Tibial nerve (tissue), 3 donors: Measurements from ENCODE around the gene ADAMTS4.

Experiments used
- POLR2A ChIP-seq, 2 donors: fragments of 450-650 bp; IDR thresholded peaks; one replicate each; pipeline ENCODE4 v1.6.1; 2017; ENCODE audit warnings: antibody characterized with exemption in 2 of 2, mild to moderate bottlenecking in 2 of 2, moderate library complexity in 2 of 2
- TF ChIP-seq, protein P1 (sequence below), 5 experiments: fragments of 200-600 bp in 3 of 5; fragments of 450-650 bp in 2 of 5; sonication (generic) in 3 of 5; IDR thresholded peaks; one replicate each; pipeline ENCODE4 v1.5.1; 2016 to 2019; ENCODE audit warnings: antibody characterized with exemption in 5 of 5, mild to moderate bottlenecking in 3 of 5, moderate library complexity in 2 of 5

DNA sequence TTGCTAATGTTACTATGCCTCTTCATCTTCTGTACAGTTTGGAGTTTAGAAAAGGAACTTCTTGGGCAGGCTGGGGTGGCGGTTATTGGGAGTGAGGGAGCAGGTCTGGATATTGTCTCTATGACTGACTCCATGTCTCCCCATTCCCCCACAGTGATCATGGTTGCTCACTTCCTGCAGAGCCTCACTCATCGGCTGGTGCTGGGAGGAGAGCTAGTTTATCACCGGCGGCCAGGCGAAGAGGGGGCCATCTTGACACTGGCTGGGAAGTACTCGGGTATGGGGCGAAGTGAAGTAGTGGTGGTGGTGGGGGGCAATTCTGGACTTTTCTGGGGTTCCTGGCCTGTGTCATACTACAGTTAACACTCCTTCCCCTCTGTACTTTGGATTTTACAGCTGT, 29.2 kb upstream of the ADAMTS4 start:
- TF ChIP-seq, protein P1, sequence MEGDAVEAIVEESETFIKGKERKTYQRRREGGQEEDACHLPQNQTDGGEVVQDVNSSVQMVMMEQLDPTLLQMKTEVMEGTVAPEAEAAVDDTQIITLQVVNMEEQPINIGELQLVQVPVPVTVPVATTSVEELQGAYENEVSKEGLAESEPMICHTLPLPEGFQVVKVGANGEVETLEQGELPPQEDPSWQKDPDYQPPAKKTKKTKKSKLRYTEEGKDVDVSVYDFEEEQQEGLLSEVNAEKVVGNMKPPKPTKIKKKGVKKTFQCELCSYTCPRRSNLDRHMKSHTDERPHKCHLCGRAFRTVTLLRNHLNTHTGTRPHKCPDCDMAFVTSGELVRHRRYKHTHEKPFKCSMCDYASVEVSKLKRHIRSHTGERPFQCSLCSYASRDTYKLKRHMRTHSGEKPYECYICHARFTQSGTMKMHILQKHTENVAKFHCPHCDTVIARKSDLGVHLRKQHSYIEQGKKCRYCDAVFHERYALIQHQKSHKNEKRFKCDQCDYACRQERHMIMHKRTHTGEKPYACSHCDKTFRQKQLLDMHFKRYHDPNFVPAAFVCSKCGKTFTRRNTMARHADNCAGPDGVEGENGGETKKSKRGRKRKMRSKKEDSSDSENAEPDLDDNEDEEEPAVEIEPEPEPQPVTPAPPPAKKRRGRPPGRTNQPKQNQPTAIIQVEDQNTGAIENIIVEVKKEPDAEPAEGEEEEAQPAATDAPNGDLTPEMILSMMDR (IDR thresholded peaks at IDR 0.05): no peak
- no peak for TF ChIP-seq POLR2A (IDR thresholded peaks at IDR 0.05)
